ENCODE results near the gene UNC80.

UNC80 gene

DNA sequence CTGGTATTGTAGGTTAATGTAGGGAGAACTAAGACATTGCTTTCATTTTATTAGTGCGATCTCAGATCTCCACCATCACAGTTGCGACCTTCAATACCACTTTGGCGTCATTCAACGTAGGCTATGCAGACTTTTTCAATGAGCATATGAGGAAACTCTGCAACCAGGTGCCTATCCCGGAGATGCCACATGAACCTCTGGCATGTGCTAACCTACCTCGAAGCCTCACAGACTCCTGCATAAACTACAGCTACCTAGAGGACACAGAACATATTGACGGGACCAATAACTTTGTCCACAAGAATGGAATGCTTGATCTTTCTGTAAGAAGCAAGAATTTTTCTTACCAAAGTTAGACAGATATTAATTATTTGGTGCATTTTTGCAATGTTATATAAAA is 47.3 kb downstream of the UNC80 start:
- DNase-seq = no peak

DNA sequence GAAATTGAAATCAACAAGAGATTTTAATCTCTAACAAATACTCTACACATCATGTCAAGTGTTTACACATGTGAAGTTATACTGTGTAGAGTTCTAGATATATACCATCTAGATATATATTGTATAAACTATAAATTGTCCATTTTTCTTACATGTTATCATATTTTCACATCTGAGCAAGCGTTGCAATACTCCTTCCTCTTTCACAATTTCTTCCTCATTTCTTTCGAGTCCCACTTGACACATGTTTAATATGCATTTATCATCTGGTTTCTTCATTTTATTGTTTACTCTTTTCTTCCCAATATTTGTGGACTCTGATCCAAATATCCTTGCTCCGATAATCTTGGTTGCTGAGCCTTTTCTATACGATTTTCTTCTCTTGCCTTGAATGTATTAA is 50.2 kb downstream of the UNC80 start:
- DNase-seq = no peak

DNA sequence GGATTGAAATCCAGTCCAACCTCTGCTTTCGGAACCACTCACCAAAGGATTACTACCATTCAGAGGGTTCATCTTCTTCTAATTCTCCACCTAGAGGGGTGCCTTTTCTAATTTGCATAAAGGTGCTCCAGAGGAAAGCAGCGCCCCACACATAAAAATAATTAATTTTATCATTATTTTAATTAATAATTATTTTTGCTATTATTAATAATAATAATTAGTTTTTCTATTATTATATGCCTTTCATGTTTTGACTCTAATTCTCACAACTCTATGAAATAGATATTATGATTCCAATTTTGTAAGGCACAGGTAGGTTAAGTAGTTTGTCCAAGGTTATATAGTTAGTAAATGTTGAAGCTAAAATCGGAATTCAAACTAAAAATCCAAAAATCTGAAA is 51.9 kb downstream of the UNC80 start:
- DNase-seq = no peak

DNA sequence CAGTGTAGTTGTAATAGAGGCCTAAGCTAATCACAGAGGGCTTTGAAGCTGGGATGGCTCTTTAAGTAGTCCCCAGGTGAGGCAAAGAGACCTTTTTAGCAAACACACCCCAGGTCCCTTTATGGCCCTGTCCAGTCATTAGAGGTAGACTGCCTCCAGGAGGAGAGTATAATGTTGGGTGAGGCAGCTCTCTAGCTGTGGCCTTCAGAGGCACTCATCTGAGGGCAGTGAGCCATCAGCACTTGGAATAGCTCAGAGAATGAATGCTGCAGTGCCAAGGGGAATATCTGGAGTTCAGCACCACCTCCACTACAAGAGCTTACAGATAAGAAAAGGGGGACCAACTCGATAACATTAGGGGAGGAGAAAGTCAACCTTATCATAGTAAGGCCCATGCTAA is 52.8 kb downstream of the UNC80 start:
- no peak for DNase-seq

DNA sequence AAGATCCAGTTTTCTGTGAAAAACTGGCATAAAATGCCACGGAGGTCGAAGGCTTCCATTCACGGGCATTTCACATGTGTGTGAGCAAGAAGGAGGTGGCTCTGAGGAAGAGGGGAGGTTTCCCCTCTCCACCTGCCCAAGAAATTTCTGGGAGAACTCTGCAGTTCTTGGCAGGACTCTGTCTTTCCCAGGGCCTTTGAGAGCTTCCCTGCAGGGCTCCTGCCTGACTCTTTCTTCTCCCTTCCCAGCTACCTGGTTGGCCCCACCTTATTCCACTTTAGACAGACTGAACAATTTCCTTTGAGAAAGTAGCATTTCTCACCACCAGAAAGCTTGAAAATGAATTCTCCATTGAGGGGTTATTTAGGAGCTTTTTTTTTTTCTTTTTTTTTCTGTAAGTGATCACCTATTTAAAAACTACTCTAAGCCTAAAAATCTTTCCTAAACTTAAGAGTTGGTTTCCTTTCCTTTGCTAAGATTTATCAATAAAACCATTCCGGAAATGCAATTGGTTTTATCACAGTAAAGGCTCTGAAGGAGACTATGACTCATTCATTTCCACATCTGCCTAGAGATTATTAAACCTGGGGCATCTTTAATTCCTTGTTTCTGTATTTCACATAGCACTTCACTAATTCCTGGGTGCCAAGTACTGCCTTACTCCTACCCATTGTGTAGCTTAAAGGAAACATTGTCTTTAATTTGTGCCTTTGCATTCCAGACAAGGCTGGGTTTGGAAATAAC is 59.3 kb downstream of the UNC80 start:
- DNase-seq = no peak

DNA sequence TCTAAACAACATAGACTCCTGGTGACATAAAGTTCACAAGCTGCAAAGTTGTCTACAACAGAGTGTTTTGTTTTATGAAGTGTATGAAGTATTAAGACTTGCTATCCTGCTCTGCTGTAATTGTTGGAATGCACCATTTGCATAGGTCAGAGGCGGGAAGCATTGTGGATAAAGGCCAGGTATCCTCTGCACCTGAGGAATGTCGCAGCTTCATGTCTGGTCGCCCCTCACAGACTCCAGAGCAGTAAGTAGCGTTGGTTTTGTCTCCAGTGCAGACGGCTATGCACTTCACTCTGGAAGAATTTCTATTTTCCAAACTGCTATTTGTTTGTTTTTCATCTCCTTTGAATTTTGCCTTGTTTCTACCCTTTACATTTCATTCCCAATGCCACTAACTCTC is 63.1 kb downstream of the UNC80 start:
- DNase-seq = no peak

DNA sequence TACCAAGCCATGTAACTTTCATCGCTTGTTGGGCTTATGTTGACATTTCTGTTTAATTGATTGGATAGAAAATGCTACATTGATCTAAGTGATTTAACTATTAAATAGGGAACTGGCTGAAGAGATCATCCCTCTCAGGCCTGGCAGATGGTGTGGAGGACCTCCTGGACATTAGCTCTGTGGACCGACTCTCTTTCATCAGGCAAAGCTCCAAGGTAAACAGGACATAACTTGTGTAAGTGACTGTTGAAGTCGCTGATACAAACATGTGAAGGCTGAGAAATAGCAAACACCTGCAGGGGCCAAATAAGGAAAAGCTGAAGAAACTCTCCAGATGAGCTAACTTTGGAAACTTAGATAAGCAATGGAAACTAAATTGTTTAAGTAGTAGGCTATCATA is 68.8 kb downstream of the UNC80 start:
- DNase-seq = no peak

DNA sequence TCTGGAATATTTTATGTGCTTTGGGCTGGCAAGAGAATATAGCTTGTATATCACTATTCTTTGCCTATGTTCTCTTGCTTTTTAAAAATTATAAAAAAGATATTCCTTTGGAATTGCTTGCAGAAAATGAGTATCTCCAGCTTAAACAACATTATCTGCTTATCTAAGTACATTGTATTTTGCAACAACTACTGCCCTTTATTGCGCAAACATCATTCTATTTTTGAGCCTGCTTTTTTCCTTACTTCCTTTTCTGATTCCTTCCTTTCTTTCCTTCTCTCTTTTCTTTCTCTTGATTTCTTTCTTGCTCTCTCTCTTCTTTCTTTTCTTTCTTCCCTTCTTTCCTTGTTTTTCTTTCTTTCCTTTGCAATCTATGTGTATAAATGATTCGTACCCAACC is 74.0 kb downstream of the UNC80 start:
- DNase-seq = no peak

DNA sequence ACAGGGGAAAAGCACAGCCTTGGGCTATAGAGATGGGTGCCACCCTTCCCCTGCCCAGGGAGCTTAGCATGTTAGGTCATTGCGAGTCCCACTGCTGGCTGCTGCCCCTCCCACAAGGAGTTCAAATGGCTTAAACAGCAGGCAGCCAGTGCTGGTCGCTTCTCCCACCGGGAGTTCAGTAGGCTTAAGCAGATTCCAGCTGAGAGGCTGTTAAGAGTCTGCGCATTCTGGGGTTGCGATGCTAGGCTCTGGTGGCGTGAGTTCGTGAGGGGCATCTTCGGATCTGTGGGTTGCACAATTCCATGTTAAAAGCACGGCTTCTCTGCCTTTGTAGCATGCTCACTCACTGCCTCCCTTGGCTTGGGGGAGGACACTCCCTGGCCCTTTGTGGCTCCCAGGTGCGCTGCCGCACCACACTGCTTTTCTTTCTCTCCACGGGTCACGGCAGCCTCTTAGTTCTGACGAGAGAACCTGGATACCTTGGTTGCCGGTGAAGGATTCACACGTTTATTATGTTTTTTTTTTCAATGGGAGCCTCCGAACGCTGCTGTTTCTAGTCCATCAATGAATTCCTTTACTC is 93.2 kb downstream of the UNC80 start:
- no peak for DNase-seq

DNA sequence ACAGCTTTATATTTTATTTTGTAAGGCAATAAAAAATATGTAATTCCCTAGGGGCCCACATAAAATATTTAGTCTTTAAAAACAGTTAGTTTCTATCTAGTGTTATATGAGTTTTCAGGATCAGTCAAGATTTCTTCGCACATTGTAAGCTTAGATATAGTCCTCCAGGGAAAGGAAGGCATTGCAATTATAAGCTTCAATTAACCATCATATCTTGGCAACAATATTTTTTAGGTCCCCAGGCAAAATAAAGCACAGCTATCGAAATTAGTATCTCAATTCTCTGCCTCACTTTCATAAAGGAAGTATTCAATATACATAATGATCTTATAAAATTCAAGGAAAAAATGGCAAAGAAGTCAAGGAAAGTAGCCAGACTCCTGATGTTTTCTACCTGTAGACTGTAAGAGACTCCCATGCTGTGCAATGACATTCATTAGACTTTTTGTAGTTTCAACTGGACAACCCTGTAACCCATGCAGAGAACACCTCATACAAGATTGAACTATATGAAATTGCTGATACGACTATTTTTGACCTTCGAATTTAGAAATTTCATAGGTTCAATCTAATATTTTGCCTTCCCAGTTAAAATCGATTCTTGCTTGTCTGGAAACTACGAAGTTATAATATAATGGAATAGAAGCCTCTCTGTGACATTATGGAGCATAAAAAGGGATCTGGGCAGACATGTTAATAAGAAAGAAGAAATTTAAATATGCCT is 96.8 kb downstream of the UNC80 start:
- DNase-seq = no peak

DNA sequence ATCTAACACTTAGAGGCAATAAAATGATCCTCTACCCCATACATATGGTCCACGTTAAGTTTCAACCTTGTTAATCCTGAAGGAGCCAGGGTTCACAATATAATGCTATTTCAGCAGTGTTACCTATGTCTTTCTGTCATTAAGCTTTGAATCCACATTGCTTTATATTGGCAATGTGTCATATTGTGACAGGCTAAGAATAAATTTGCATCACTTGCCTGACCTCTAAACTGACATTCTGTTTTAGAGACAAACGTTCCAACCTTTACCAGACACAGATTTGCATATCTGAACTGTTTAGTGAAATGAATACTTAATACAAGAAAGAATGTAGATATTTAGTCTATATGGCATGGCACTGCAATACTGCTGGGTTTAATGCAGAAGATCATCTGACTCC is 98.4 kb downstream of the UNC80 start:
- DNase-seq = no peak

DNA sequence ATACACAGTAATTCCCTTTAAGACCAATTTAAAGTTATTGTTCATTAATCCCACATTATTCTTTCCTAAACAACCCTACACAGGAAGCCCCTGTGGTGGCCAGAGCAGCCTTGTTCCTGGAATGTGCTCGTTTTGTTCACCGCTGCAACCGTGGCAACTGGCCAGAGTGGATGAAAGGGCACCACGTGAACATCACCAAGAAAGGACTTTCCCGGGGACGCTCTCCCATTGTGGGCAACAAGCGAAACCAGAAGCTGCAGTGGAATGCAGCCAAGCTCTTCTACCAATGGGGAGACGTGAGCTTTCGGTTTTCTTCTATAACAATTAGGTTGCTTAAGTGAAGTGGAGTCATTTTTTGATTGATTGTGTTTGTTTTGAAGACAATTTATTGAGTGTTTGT is 101.0 kb downstream of the UNC80 start:
- no peak for DNase-seq

DNA sequence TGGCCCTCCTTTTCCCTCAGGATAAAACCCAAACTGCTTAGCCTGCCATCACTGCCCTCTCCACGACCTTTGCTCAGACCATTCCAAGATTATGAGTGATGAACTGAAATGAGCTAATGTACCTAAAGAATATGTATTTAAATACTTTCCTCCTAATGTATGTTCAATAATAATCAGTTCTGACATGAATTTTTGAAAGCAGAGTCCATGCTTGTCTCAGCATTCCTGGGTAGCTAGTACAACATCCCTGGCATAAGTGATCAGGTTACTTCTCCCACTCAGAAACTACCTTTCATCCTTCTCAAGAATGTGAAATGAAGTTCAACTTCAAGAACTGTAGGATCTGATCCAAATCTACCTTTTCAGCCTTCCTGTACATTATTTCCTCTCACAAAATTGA is 103.6 kb downstream of the UNC80 start:
- no peak for DNase-seq

DNA sequence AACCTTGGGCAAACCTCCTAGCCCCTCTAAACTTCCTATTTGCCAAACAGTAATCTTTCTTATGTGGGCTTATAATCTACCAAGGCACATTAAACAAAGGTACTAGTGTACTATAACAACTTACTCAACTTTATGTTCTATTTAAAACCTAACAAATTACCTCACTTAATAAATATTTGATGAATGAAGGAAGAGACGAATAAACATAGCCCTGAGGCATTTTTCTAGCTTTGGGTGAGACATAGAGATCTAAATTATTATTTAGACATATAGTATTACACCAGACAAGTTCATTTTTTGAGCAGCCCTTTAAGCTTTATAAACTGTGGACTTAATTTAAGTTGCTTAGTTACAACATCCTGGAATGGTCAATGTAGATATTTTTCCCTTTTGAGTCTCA is 104.6 kb downstream of the UNC80 start:
- DNase-seq = no peak

DNA sequence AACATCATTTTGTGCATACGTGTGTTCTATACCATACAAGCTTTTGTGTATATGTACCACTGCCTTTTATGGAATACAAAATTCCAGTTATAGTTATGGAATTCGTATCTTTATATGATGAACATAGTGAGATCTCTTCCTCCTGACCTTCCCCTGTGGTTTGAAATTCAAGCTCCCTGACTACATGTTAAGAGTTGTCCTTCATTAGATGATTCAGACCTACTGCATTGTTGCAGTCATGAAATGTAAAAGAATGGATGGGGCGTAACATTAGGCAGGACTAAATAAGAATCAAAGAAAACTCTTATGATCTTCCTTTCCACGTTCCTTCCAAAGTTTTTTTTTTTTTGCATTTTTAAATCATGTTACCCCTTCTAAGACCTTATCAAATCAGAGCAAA is 107.1 kb downstream of the UNC80 start:
- no peak for DNase-seq

DNA sequence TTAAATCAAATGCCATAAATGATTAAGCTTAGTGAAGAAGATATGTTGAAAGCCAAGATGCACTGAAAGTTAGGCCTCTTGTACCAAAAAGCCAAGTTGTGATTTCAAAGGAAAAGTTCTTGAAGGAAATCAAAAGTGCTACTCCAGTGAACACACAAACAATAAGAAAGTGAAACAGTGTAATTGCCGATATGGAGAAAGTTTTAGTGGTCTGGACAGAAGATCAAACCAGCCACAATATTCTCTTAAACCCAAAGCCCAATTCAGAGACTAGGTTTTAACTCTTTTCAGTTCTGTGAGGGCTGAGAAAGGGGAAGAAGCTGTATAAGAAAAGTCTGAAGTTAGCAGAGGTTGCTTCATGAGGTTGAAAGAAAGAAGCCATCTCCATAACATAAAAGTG is 129.0 kb downstream of the UNC80 start:
- no peak for DNase-seq

DNA sequence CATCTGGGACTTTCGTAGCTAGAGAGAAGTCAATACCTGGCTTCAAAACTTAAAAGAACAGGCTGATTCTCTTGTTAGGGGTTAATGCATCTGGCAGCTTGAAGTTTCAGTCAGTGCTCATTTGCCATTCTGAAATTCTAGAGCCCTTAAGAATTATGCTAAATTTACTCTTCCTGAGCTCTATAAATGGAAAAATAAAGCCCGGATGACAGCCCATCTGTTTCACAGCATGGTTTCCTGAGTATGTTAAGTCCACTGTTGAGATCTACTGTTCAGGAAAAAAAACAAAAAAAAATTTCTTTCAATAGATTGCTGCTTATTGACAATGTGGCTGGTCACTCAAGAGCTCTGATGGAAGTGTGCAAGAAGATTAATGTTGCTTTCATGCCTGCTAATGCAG is 129.5 kb downstream of the UNC80 start:
- no peak for DNase-seq

DNA sequence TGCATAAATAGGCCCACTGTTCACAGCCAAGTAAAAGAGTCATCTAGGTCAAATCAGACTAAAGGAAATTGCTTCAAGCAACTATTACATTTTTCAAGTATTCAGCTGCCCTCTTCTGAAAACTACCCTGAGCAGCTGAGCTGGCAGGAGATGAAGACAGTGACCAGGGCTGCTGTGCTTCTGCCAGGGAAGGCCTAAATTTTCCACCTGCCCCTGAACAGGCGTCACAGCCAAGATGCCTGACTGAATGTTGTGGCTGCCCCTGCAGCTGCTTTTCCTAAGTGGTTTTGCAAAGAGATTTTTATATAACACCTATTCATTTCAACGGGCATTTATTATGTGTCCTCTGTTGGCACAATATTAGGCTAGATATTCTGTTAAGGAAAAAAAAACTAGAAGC is 134.1 kb downstream of the UNC80 start:
- no peak for DNase-seq

DNA sequence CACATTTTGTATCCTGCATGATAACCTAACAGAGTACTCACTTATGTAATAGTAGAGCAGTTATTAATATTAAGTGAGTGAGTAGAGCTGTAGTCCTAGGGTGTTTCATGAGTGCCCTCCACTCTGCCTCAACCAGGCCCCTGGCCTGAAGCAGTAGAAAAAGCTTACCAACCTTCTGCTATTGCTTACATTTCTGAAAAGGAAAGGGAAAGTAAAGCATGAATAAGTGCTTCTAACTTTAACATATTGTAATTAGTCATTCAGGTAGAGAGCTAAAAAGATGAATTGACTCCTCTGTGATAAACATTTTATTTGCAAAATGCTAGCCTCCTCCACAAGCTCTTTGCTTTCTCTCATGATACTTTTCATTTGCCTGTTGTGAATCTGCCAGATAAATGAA is 136.1 kb downstream of the UNC80 start:
- DNase-seq = no peak

DNA sequence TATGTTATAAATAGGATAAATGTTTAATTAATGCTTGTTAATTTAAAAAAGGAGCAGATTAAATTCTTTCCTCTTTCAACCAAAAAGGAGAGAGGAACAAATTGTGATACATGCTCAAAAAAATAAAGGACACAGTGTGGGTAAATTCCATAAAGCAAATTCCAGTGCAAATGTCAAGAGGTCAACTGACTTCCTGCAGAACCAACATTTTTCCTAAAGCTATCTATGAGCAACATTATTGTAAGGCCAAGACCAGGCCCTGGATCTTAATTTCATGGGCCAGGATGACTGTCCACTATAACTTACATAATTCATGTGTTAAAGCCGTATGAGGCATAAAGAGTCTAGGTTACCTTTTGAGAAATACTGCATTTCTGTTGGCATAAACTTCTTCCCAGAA is 136.9 kb downstream of the UNC80 start:
- DNase-seq = no peak

DNA sequence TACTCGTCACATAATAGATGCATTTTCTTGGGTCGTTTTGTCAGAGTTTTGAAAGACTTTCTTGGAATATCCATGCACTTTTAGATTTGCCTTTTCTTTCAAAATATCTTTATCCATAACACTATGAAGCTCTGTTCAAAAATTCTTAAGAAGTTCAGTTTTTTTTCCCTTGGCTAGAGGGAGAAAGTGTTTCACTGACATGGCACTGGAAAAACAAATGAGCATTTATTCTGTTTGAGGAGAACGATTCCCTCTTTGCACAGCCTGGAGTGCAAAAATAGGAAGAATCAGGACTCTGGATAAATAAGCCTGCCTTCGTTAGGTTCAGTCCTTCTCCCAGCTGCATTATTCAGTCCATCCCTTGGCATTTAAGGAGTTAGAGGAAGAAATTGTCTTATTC is 139.9 kb downstream of the UNC80 start:
- no peak for DNase-seq

DNA sequence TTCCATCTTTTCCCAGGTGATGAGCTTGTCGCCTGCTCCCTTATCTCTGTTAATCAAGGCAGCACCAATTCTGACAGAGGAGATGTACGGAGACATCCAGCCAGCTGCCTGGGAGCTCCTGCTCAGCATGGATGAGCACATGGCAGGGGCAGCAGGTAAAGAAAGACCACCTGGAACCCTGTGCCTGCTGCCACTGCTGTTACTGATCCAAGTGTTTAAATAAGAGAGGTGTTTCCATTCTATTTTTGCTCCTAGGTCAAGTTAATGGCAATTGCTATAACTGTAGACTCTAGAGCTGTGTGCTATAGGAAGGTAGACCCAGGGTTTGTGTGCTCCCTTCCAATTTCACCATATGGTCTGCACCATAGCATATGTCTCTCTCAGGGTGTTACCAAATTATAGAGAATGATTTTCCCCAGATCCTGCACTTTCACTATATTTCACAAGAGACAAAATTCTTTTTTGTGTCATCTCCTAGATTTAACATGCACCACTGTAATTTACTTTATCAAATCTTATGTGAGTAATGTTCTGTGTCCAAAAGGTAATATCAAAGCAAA is 142.2 kb downstream of the UNC80 start:
- no peak for DNase-seq

DNA sequence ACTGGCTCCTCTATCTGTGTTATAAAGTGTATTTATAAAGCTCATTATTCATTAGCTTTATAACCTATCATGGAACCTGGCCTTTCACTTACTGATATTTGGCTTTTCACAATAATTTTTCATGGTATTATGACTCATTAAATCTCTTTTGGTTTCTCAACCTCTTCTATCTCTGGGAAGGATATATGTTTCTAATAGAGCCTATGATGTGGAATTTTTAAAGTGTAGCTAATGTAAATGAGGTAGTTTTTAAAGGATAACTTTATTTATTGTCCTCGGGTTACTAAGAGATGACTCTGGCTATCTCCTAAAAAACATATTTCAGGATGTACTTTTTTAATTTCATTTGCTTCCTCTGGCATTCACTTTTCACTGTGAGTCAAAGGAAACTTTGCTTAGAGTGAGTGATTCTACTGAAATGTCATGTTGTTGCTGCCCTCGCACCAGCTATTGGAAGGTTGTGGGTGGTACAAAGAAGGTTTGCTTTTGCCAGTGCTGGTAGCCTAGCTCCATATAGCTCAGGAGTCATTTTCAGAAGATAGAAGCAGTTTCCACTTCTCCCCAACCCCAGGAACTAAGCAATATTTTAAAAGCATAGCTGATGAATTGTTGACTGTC is 145.6 kb downstream of the UNC80 start:
- no peak for DNase-seq

DNA sequence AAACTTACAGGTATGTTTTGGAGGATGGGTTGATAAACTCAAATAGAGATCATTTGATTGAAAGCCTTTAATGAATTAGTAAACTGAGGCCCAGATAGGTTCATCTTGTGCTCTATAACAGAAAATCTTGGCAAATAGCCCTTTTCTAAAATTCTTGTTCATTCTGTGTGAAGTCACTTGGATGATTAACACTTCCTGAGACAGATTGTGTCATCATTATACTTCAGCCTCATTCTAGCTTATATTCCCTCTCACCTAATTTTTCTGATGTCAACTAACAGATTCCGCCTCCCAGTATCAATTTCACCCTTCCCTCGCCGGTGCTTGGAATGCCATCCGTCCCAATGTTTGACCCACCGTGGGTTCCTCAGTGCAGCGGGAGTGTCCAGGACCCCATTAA is 146.6 kb downstream of the UNC80 start:
- no peak for DNase-seq
